Choroid plexus epithelial cell (primary cell): ENCODE measurements around the gene AFAP1.
A peak's percentile ranks its signal among the peaks of the same experiment; 100 is the strongest.

Experiments
- DNase-seq: peaks from one replicate; pipeline ENCODE4 v3.0.0-alpha.2; 2010; ENCODE audit warnings: low read depth
- H3K4me3 ChIP-seq: 2 replicates; pipeline ENCODE4 v1.5.1; 2011; ENCODE audit warnings: low read depth, mild to moderate bottlenecking, control low read depth, low read length, moderate library complexity
- TF ChIP-seq, protein P1 (sequence below): conservative IDR thresholded peaks from 2 replicates; pipeline ENCODE4 v1.5.1; 2011; ENCODE audit warnings: low read depth, mild to moderate bottlenecking, control low read depth, inconsistent platforms, low read length, moderate library complexity

The AFAP1 gene

DNA sequence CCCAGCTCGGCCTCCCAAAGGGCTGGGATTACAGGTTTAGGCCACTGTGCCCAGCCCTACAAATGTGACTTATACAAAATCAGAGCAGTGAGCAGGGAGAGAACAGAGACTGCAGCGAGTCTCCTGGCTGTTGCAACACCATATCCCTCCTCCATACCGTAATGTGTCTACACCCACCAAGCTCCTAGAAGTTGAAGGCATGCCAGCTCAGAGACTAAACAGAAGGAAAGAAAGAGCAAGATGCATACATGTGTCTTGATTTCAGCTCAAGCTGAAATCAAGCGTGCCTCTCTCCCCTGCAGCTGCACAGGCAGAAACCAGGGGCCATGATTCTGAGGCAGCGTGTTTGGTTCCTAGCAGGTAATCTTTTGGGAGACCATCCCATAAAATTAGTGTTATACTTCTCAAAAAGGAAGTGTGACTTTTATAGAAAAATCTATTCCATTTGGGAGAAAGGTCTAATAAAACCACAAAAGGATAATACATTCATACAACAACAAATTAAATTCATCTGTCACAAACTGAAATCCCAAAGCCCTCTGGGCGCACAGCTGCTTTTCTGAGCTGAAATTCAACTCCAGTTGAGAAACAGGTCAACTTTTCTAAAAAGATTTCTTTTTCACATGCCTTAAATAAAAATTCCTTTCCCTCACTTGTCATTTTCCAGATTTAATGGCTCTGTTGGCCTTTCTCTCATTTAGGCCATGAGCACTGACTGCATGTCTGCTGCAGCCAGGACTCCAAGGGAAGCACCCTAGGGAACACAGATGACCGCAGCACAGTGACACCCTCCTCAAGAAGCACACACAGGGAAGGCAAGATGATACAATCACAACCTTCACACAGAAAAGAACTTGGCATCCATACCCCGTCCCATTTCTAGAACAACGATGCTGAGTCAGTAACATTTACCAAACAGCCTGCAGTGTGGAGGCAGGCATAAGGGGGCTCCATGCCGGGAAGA lies 34.4 kb downstream of the AFAP1 start:
- TF ChIP-seq, protein P1, sequence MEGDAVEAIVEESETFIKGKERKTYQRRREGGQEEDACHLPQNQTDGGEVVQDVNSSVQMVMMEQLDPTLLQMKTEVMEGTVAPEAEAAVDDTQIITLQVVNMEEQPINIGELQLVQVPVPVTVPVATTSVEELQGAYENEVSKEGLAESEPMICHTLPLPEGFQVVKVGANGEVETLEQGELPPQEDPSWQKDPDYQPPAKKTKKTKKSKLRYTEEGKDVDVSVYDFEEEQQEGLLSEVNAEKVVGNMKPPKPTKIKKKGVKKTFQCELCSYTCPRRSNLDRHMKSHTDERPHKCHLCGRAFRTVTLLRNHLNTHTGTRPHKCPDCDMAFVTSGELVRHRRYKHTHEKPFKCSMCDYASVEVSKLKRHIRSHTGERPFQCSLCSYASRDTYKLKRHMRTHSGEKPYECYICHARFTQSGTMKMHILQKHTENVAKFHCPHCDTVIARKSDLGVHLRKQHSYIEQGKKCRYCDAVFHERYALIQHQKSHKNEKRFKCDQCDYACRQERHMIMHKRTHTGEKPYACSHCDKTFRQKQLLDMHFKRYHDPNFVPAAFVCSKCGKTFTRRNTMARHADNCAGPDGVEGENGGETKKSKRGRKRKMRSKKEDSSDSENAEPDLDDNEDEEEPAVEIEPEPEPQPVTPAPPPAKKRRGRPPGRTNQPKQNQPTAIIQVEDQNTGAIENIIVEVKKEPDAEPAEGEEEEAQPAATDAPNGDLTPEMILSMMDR = no peak
- peak; percentile 96 for DNase-seq
- H3K4me3 ChIP-seq = no peak overlapping the region

DNA sequence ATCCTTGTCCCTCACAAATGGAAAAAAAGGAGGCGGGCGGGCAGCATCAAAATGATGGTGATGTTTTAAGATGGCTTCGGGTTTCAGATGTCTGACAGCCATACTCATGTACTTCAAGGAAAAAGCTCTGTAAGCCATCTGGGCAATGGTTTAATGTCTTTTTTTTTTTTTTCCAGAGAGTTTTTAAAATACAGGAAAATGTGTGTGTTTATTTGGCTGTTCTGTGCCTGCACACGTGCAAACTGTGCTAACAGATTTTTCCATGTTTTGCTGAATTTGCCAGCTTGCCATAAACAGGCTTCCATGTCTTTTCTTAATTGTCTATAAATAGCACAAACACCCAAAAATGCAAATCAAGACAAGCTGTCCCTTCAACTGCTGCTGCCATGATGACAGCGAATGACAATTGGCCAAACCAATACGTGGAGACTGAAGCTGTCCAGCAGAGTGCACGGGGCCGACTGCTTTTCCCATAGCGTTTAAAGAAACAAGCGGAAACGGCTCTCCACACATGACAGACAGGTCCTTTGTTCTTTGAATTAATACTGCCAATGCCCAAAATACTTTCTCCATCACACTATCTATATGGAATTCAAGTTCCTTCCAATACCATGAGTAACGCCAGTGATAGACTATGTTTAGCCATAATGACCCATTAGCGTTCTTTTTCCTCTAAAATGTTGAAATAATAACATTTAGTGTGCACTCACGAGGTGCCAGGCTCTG lies 35.7 kb downstream of the AFAP1 start:
- TF ChIP-seq, protein P1 = no peak
- DNase-seq = peak; percentile 71
- no peak overlapping the region for H3K4me3 ChIP-seq

DNA sequence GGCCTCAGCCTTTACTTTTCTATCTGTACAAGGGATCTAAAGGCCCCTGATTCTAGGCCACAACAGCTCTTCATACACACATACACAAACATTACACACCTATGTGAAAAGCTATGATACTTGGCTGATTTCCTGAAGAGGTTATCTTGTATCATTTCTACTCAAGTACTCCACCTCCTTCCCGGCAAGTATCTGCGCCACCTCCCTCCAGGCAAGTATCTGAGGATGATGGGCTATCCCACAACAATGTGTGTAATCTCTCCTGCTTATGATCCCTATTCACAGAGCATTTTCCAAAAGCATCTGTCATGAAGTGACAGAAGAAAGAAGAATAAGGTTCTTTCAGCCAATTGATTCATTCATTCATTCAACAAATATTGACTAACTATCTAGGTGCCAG lies 36.8 kb downstream of the AFAP1 start:
- DNase-seq = no peak
- TF ChIP-seq, protein P1 = no peak
- no peak overlapping the region for H3K4me3 ChIP-seq

DNA sequence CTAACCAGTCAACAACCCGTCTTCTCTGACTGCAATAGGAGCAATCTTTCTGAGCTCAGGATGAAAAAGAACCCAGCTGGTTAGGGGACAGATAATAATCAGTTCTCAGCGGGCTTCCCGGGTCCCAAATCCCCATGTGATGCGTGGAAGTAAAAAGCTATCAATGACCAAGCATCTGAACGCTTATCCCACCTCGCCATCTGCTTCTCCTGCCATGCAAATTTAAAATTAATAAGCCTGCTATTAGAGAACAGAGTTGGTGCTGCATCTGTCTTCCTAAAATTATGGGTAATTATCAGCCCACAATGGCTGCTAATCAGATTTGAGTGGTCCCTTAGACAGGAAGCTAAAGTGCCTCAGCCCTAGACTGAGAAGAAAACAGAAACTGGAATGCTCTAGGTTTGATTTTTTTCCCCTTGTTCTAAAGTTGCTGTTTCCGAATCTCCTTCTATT lies 37.5 kb downstream of the AFAP1 start:
- TF ChIP-seq, protein P1 = no peak
- DNase-seq = no peak
- H3K4me3 ChIP-seq = no peak overlapping the region

DNA sequence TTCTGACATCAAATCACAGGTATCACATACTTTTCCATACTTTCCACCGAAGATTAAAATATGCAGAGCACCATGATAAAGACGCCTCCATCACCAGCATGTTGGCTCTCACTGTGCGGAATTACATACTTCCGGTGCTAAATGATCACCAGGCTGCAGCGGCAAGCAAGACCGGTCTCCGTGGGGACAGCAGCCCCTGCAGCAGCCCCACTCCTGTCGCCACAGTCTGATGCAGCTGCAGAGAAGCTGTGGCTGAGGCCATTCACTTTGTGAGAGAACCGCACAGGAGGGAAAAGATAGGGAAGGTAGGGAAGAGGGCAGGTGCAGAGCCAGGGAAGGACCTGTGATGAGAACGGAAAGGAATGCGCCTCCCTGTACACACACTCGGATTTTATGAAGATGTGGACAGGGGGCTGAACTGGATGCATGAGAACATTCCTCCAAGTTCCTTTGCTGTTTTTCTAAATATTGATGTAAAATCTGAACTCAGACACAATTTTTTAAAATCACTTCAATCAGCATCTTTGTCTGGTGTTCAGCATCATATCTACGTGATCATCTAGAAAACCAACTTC lies 38.3 kb downstream of the AFAP1 start:
- TF ChIP-seq, protein P1 = no peak
- H3K4me3 ChIP-seq = no peak overlapping the region
- peak; percentile 50 for DNase-seq

DNA sequence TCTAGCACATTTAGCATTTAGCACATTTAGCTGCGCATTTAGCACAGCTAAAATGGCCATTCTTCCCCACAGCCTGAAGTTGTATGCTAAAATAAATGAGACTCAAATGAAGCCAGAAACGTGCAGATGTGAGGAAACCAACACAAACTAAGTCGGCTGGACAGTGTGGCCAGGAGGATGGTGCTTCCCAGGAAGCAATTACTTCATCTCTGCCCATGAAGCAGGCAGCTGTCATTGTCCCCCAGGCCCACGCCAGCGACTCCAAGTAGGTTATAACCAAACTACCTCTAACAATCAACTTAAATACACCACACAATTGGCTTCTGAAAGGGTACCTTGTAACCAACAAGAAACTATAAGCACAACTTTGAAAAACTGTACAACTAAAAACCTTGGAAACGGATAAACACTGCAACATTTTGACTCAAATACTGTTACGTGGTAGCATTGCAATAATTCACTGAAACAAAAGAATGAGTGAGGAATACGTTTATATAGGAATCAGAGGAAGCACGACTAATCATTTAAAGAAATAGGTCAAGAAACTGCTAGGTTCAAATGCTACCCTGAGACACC lies 39.2 kb downstream of the AFAP1 start:
- no peak overlapping the region for H3K4me3 ChIP-seq
- TF ChIP-seq, protein P1 = no peak
- DNase-seq = no peak
